ENCODE results near the gene ZNF174.

ZNF174 gene

DNA sequence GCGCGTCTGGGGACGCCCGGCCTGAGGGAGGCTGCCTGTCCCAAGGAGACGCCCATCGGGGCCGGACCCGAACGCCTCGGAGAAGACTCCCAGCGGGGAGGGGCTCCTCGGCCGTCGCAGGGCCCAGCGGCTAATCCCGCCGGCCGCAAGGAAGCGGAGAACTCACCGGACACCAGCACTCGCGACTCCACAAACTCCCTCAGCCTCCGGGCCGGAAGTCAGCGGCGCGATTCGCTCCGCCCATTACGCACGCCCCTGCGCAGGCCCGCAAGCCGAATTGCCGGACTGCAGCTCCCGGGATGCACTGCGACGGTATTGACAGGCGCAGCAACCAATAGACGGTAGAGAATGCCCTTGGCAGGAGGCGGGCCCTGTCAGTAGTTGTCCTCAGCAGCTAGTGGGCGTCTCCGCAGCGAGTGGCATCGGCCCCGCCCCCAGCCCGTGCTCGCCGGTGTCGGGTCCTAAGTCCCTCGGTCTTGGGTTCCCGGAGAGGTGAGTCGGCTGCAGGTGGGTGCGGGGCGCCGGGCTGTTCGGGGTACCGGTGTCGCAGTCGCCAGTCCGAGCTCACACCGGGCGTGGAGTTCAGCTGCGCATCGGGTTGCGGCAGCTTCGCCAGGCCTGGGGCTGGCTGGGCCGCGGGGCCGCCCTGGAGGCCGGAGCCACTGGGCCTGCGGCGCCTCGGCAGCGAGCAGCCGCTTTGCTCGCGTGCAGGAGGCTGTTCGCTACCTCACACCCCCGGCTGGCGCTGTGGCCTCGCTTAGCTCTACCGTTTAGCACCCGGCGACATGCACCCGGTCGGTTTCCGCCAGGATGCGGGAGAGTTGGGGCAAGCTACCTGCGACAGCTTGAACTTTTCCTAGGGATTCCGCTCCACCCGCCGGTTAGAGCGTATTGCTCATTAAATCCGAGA, at the start of gene ZNF174, which contains the start of gene ZSCAN32:
ZNF174 (plus strand) TSS at position 437 of the 910 bp plus-strand sequence. CDS start 790 bp downstream, outside the sequence.
ZSCAN32 (minus strand) TSS at position 226 of the 910 bp plus-strand sequence. CDS start 3,447 bp downstream, outside the sequence.
- DNase-seq (ENCODE audit: low read depth, low spot score) = peak; percentile 96

DNA sequence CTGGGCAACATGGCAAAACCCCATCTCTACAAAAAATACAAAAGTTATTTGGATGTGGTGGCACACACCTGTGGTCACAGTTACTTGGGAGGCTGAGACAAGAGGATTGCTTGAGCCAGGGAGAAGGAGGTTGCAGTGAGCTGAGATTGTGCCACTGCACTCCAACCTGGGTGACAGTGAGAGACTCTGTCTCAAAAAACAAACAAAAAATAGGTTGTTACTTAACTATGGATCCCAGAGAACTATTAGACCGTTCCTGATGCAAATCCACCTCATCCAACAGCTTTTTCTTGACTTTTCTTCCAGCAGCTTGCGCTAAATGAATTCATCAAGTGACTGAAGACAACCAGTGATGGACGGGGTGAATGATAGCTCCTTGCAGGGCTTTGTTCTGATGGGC, 45.4 kb upstream of the ZNF174 start, which contains the start of gene OR2C1:
OR2C1 (plus strand) TSS at position 301 of the 400 bp plus-strand sequence; CDS start at position 353, 52 bp downstream.
- no peak for DNase-seq (ENCODE audit: low read depth, low spot score)

DNA sequence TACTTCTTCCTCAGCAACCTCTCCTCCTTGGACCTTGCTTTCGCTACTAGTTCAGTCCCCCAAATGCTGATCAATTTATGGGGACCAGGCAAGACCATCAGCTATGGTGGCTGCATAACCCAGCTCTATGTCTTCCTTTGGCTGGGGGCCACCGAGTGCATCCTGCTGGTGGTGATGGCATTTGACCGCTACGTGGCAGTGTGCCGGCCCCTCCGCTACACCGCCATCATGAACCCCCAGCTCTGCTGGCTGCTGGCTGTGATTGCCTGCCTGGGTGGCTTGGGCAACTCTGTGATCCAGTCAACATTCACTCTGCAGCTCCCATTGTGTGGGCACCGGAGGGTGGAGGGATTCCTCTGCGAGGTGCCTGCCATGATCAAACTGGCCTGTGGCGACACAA, 44.9 kb upstream of the ZNF174 start:
- no peak for DNase-seq (ENCODE audit: low read depth, low spot score)

DNA sequence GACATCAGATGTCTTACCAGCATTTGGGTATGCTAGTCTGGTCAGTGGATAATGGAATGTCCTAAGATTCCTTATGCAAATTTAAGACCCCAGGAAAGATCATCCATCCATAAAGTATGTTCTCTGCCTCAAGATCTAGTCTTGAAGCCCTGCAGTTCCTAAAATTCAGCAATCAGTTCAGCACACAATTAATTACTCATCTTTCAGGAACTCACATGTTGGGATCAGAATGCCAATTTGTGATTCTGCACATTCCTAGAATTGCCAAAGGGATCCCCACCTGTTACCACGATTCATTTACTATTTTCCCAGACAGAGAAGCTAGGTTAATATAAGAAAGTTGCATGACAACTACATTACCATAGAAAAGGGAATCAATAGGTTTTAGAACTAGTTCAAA, 42.1 kb upstream of the ZNF174 start:
- no peak for DNase-seq (ENCODE audit: low read depth, low spot score)

DNA sequence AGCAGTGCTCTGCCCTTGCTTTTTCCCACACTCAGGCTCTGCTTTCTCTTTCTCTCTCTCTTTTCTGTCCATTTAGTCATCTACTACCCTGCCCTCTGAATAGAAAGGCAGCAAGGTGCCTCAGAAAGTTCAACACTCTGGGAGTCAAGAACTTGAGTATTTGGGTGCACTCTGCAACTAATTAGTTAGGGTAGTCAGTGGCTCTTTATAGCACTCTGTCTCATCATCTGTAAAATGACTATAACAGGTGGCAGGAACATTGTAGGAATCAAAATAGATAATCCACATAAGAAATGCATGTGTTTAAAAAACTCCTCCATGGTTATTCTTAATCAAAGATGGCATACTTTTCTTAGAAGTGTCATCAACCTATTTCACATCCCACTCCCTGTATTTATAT, 38.1 kb upstream of the ZNF174 start:
- DNase-seq (ENCODE audit: low read depth, low spot score) = no peak

DNA sequence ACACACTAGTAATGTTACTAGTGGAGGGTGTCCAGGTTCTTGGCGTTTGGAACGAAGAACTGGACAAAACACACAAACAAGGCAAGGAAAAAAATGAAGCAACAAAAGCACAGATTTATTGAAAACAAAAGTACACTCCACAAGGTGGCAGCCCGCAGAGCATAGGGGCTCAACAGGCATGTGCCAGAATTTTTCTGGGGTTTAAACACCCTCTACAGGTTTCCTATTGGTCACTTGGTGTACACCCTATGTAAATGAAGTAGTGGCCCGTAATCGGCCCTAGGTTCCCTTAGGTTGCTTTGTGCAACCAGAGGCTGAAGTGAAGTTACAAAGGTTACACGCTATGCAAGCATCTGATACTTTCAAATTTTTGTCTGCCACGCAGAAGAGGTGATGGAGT, 37.2 kb upstream of the ZNF174 start:
- no peak for DNase-seq (ENCODE audit: low read depth, low spot score)

DNA sequence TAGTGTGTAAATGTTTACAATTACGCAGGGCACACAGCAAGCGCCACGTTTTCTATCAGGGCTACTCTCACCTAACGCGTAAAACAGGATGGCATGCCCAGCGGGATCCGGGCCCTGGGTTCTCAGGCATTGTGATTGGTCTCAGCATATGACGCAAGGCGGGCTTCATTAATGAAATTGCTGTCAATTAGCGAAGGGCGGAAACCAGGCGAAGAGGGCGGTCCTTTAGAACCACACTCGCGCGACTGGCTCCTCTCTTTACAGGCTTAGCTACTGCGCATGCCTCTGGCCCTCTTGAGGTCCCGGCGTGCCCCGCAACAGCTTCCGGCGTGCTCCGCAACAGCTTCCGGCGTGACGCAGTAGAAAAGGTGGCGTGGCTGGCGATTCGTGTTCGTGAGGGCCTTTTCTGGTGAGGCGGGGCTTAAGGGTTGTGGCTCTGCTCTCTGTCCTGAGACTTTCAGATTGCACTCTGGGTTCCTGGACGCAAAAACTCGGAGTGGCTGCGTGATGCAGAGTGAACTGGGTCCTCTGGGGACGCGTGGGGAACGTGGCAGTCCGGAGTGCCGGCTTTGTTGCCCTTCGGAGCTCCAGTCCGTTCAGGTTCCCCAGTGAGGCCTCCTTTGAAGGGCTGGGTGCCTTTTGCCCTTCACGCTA, 36.1 kb upstream of the ZNF174 start:
- peak; percentile 78 for DNase-seq (ENCODE audit: low read depth, low spot score)

DNA sequence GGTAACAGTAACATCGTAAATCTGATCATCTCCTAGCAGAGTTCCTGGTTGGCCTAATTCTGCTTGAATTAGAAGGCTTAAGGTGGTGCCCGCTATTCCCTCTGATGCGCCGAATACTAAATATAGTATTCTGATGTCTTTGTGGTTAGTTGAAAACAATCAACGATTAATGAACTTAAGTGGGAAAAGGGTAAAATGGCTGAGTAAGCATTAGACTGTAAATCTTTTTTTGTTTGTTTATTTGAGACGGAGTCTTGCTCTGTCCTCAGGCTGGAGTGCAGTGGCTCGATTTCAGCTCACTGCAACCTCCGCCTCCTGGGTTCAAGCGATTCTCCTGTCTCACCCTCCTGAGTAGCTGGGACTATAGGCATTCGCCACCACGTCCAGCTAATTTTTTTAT, 31.9 kb upstream of the ZNF174 start:
- DNase-seq (ENCODE audit: low read depth, low spot score) = no peak

DNA sequence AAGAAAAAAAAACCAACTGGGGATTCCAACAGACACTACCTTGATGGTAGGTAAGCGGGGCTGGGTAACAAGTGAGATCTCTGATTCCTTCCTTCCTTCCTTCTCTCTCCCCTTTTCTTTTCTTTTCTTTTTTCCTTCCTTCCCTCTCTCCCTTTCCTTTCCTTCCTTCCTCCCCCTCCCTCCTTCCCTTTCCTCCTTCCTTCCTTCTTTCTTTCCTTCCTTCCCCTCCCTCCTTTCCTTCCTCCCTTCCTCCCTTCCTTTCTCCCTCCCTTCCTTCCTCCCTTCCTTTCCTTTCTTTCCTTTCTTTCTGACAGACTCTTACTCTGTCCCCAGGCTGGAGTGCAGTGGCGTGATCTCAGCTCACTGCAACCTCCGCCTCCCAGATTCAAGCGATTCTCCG, 25.3 kb upstream of the ZNF174 start:
- no peak for DNase-seq (ENCODE audit: low read depth, low spot score)

DNA sequence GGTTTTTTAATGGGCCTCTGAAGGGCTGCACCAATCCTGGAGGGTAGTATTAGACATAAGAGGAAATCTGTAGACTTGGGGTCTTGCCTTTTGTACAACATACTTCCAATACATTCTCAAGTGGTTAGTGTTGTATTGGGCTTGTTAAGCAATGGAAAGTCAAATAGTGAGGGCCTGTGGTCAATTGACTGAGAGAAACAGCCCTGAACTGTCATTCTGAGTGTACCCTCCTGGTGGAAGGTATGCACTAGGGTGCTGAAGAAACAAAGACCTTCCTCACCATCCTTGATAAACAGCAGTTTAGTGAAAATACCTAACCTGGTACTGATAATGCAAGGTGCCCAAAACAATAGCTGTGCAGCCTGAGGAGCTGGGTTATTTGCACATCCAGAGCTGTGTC, 23.1 kb upstream of the ZNF174 start:
- DNase-seq (ENCODE audit: low read depth, low spot score) = no peak

DNA sequence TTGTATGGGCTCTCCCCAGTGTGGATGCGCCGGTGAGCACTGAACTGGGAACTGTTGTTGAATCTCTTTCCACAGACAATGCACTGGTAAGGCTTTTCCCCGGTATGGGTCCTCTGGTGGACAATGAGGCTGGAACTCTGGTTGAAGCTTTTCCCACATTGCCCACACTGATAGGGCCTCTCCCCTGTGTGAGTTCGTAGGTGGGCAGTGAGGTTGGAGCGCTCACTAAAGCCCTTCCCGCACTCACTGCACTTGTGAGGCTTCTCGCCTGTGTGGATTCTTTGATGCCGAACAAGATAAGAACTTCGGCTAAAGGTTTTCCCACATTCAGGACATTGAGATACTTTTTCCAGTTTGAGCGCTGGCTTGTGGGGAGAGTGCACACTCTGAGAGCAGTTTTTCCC, 18.0 kb upstream of the ZNF174 start:
- DNase-seq (ENCODE audit: low read depth, low spot score) = no peak

DNA sequence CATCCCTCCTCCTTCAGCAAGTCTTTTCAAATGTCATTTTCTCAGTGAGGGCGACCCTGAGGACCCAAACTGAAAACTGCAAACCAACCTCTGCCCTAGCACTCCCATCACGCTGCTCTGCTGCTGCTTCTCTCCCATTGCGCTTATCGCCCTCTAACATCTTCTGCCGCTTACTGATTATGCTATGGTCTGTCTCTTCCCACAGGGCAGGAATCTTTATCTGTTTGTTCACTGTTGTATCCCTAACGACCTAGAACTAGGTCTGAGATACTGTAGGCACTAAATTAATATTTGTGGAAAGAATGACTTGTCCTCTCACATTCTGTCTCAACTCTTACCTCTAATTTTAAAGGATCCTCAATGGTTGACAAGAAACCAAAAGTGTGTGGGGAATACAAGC, 12.7 kb upstream of the ZNF174 start:
- no peak for DNase-seq (ENCODE audit: low read depth, low spot score)

DNA sequence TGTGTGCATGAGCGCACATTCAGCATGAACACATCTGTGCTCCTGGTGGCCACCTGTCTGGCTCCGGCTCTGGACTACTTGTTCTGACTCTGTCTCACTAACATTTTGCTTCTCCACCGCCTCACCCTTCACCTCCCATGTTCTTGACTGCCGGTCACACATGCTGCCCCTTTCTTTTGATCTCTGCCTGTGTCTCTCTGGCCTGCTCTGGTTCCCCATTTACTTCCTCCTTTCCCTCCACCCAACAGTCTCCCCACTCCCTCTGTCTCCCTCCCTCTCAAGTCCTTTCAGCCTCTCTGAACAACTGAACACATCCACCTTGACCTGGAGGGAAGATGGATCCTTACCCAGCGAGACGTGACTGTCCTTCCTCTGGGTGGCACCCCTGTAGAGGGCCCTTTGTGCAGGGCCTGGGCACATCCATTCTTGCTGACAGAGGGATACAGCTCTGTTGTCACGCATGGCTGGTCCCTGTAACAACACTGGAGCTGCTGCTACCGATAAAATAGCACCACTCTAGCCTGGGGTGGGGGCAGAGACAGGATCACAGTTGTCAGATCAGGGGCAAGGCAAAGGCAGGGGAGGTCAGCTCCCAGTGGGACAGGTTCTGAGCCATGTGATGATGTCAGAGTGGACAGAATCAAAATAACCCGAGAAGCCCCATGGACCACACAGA, 11.2 kb upstream of the ZNF174 start:
- no peak for DNase-seq (ENCODE audit: low read depth, low spot score)

DNA sequence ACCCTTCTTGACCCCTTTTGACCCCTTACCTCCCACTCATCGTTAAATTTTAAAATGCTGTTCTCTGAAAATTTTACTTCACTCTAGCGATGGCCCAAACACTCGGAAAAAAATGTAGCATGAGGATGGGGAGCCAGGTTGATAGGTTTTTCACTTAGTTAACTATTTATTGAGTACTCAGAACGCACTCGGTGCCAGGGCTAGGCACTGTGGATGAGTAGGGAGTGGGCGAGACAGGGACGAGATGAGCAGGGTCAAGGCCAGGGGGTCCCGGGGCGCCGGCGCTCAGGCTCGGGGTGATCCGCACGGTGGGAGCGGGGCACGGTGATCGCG, 603 bp upstream of the ZNF174 start:
- DNase-seq (ENCODE audit: low read depth, low spot score) = no peak

DNA sequence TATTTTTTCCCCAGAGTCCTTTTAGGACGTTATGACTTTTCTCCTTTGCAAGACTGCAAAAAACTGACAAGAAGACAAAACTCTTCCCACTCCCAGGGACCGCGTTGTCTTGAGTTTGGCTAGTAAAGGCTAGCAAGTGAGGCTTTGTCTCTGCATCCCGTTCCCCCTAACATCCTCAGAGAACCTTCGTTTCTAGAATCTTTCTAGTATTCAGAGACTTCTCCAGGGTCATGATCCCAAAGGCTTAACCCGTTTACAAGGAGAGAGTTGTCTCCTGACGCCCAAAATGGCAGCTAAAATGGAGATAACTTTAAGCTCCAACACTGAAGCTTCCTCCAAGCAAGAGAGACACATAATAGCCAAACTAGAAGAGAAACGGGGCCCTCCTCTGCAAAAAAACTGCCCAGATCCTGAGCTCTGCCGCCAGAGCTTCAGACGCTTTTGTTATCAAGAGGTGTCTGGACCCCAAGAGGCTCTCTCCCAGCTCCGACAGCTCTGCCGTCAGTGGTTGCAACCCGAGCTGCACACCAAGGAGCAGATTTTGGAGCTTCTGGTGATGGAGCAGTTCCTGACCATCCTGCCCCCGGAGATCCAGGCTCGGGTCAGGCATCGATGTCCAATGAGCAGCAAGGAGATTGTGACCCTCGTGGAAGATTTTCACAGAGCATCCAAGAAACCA, 843 bp downstream of the ZNF174 start:
- no peak for DNase-seq (ENCODE audit: low read depth, low spot score)

DNA sequence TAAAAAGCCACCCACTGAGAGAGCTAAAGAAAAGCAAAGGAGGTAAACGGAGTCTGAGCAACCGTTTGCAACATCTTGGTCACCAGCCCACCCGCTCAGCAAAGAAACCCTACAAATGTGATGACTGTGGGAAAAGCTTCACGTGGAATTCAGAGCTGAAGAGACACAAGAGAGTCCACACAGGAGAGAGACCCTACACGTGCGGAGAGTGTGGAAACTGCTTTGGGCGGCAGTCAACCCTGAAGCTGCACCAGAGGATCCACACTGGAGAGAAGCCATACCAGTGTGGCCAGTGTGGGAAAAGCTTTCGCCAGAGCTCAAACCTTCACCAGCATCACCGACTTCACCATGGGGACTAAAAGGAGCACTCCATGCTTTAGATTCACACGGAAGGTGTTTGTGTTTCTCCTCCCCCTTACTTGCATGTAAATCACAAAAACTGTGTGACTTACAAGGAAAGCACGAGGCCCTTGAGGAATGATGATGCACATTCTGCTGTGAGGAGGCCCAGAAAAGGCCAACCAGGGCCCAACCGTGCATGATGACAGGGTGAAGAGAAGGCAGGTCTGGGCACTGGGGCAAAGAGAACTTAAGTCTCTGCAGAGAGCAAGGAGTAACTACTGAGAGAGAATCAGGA, 7.7 kb downstream of the ZNF174 start:
- DNase-seq (ENCODE audit: low read depth, low spot score) = no peak

DNA sequence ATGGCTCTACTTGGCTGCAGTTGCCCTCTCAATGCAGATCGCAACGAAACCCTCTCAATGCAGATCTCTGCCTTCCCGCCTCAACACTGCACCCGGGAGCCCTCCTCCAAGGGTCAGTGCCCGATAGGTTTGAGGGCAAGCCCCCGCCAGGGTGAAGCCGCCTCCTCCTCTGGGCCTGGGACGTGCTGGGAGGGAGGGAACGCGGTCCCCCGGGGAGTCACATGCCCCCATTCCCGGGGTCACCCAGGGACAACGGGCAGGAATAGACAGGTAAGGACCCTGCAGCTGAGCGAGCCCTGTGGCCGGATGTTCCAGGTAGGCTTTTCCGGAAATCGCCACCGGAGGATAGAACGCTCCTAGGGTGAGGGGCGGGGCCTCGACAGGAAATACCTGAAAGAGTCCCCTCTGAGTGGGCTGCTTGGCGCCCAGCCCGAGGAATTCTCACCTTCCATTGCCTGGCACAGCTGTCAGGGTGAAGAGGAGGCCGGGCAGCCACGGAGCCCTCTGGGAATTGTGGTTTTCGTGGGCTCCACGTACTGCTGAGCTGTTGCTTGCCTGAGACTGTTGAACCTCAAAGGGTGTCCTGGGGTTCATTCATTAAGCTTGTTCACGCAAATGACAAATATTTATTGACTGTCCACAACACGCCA, 12.8 kb downstream of the ZNF174 start:
- DNase-seq (ENCODE audit: low read depth, low spot score) = no peak

DNA sequence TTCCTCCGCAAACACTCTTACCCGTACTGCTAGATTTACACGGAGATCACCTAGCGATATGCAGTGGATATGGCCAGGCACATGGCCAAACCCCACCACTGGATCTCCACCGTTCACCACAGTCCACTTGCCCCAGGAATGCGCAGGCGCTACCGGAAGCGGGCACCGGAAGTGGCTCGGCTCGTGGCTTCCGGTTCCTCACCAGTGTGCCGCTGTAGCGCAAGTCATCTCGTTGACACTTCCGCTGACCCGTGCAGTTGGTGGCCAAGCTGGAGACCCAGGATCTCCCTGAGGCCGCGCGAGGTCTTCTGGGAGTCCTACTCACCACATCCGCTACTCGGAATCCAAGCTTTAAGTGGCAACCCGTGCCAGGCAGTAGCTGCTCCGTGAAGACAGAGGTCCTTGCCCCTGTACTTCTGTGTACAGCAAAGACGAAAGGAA, 30.8 kb downstream of the ZNF174 start:
- DNase-seq (ENCODE audit: low read depth, low spot score) = no peak

DNA sequence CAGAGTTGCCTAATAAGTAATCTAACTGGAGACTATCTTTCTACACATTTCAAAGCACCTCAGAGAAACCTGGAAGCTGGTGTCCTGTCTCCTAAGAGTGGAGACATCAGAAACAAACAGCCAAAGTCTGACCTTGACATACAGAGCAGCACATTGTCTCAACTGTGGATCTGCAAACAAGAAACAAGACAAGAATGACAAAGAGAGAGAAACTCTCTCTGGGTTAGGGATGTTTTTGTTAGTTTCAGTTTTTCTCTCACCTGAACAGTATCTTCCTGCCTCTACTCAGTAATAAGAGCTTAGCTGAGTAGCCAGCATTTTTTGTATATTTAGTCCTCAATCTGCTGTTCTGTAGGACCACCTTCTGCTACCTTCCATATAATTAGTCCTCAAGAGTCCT, 33.4 kb downstream of the ZNF174 start:
- DNase-seq (ENCODE audit: low read depth, low spot score) = no peak

DNA sequence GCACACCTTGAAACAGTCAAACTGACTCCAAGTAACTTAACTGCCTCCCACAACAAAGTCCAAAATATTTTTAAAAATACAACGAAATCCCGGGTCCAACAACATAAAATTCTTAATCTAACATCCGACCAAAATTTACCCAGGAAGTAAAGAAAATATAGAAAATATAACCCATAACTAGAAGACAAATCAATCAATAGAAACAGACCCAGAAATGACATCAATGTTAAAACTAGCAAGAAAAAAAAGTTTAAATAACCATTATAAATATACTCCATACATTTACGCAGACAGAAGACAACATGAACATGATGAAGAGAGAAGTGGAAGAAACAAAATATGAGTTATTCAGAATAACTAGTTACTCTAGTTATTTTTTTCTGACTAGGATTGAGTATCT, 38.6 kb downstream of the ZNF174 start:
- no peak for DNase-seq (ENCODE audit: low read depth, low spot score)
